Measurements from ENCODE around the gene GAL3ST3. TPM values are rescaled to one million over a fixed set of nuclear protein-coding genes. Genes with fewer than 3 reads are reported as not detected.
"Not testable (repeated sequence)": the region's sequence is repeated elsewhere in the genome, so short reads cannot be mapped to it uniquely, and the experiment has no call there.

The GAL3ST3 gene
- total RNA-seq = not detected in 2 replicates

GRCh38 chr11:66048547-66049323 is at the start of gene GAL3ST3:
GAL3ST3 (minus strand) TSS chr11:66049161; CDS start chr11:66045415, 3,746 bp downstream.
- intact Hi-C loops (cut with micrococcal nuclease) = no loop called here
- H3K4me3 Mint-ChIP-seq = no peak within 1 kb of the TSS
- no peak for DNase-seq
- H3K27me3 Mint-ChIP-seq = peaks cover 7% of the 10 kb centered on the region
- H3K36me3 Mint-ChIP-seq (ENCODE audit: low read depth) = peaks cover 11% of the 10 kb centered on the region
- peaks cover 27% of the 10 kb centered on the region for H3K4me1 Mint-ChIP-seq
- H3K9me3 Mint-ChIP-seq = no peaks in the 10 kb centered on the region
- H3K27ac Mint-ChIP-seq = no peak within 1 kb of the TSS

DNA sequence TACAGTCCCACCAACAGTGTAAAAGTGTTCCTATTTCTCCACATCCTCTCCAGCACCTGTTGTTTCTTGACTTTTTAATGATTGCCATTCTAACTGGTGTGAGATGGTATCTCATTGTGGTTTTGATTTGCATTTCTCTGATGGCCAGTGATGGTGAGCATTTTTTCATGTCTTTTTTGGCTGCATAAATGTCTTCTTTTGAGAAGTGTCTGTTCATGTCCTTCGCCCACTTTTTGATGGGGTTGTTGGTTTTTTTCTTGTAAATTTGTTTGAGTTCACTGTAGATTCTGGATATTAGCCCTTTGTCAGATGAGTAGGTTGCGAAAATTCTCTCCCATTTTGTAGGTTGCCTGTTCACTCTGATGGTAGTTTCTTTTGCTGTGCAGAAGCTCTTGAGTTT is 43.2 kb upstream of the GAL3ST3 start:
- H3K4me3 Mint-ChIP-seq; DNase-seq; intact Hi-C loops (cut with micrococcal nuclease); H3K9me3 Mint-ChIP-seq; H3K27me3 Mint-ChIP-seq; H3K4me1 Mint-ChIP-seq; H3K27ac Mint-ChIP-seq: not testable (repeated sequence)
- H3K36me3 Mint-ChIP-seq (ENCODE audit: low read depth) = peaks cover 19% of the 10 kb centered on the region

GRCh38 chr11:66090288-66090687 is 41.3 kb upstream of the GAL3ST3 start:
- Mint-ChIP-seq H3K4me3 (no peak overlapping the region), H3K27ac (no peak overlapping the region), H3K9me3 (no peaks in the 10 kb centered on the region), H3K36me3 (ENCODE audit: low read depth) (peaks cover 19% of the 10 kb centered on the region), H3K27me3 (no peaks in the 10 kb centered on the region), H3K4me1 (peaks cover 8% of the 10 kb centered on the region)
- DNase-seq = no peak
- intact Hi-C loops (cut with micrococcal nuclease) = no loop called here

DNA sequence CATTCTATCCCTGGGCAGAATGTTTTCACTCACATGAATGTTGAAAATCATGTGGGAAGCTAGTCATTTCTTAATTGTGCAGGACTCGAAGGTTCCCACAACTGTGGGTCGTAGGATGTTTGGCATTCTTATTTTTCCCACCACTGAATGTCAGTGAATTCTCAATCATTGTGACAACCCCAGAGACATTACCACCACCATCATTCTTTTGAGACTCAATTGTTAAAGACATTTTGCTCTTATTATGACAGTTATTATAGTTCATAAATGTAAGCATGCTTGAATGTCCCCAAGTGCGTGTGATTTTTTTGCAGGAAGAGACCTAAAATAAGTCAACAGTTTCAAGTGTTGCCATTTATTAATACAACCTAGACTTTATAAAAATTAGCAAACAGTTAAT is 40.1 kb upstream of the GAL3ST3 start:
- no peak for DNase-seq
- H3K27ac Mint-ChIP-seq = no peak overlapping the region
- peaks cover 15% of the 10 kb centered on the region for H3K4me1 Mint-ChIP-seq
- no peaks in the 10 kb centered on the region for H3K9me3 Mint-ChIP-seq
- H3K4me3 Mint-ChIP-seq = no peak overlapping the region
- intact Hi-C loops (cut with micrococcal nuclease) = no loop called here
- H3K36me3 Mint-ChIP-seq (ENCODE audit: low read depth) = peaks cover 19% of the 10 kb centered on the region
- H3K27me3 Mint-ChIP-seq = no peaks in the 10 kb centered on the region

DNA sequence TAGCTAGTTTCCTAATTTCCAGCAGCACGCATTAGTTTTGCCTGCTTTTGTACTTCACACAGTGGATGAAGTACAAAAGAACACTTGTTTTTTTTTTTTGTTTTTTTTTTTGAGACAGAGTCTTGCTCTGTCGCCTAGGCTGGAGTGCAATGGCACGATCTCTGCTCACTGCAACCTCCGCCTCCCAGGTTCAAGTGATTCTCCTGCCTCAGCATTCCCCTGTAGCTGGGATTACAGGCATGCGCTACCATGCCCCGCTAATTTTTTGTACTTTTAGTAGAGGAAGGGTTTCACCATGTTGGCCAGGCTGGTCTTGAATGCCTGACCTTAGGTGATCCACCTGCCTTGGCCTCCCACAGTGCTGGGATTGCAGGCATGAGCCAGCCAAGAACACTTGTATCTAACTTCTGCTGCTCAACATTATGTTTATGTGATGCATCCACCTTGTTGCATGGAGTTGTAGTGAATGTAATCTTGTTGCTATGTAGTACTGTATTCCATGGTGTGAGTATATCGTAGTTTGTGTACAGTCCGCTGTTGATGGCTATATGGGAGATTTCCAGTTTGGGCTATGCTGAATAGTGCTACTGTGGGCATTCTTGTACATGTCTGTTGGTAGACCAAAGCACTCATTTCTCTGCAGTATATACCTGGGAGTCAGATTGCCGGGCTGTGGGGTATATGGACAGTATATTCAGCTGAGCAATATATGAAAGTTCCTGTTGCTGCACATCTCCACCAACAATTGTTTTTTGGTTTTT is 38.4 kb upstream of the GAL3ST3 start:
- intact Hi-C loops (cut with micrococcal nuclease) = no loop called here
- H3K9me3 Mint-ChIP-seq = no peaks in the 10 kb centered on the region
- H3K27me3 Mint-ChIP-seq = no peaks in the 10 kb centered on the region
- DNase-seq = no peak
- no peak overlapping the region for H3K27ac Mint-ChIP-seq
- H3K4me1 Mint-ChIP-seq = peaks cover 26% of the 10 kb centered on the region
- no peak overlapping the region for H3K4me3 Mint-ChIP-seq
- H3K36me3 Mint-ChIP-seq (ENCODE audit: low read depth) = peaks cover 15% of the 10 kb centered on the region

DNA sequence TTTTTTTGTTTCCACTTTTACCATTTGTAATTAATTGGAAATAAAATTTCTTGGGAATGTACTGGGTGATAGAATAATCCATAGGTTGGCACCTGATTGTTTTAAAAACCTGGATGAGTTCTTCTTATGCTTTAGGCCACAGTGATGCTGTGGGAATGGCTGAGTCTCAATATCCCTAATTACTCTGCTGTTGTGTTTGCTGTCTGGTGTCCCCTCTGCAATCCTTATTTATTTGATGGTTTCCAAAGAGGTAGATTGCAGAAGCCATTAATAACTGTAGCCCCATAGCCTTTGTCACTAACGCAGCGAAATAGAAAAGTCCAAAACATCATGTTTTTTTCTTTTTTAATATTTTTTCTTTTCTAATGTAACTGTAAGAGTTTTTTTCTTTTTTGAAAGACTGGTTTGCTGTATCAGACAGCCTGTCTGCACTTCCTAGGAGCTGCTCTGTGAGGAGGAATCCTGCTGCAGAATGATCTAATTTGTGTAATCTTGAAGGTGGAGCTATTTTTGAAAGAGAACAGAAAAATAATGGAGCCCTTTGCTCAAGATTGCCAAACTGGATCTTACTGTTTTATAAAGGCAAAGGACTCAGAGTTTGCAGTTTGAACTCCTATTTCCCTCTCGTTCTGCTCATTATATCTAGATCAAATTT is 36.0 kb upstream of the GAL3ST3 start:
- H3K27ac Mint-ChIP-seq = no peak overlapping the region
- H3K4me3 Mint-ChIP-seq = no peak overlapping the region
- no peaks in the 10 kb centered on the region for H3K9me3 Mint-ChIP-seq
- DNase-seq = no peak
- peaks cover 48% of the 10 kb centered on the region for H3K4me1 Mint-ChIP-seq
- peaks cover 13% of the 10 kb centered on the region for H3K36me3 Mint-ChIP-seq (ENCODE audit: low read depth)
- intact Hi-C loops (cut with micrococcal nuclease) = no loop called here
- no peaks in the 10 kb centered on the region for H3K27me3 Mint-ChIP-seq

GRCh38 chr11:66083767-66084166 is 34.8 kb upstream of the GAL3ST3 start:
- no peak for DNase-seq
- H3K4me1 Mint-ChIP-seq = peaks cover 59% of the 10 kb centered on the region
- H3K36me3 Mint-ChIP-seq (ENCODE audit: low read depth) = peaks cover 16% of the 10 kb centered on the region
- no peak overlapping the region for H3K27ac Mint-ChIP-seq
- no peaks in the 10 kb centered on the region for H3K27me3 Mint-ChIP-seq
- intact Hi-C loops (cut with micrococcal nuclease) = no loop called here
- no peak overlapping the region for H3K4me3 Mint-ChIP-seq
- H3K9me3 Mint-ChIP-seq = no peaks in the 10 kb centered on the region

DNA sequence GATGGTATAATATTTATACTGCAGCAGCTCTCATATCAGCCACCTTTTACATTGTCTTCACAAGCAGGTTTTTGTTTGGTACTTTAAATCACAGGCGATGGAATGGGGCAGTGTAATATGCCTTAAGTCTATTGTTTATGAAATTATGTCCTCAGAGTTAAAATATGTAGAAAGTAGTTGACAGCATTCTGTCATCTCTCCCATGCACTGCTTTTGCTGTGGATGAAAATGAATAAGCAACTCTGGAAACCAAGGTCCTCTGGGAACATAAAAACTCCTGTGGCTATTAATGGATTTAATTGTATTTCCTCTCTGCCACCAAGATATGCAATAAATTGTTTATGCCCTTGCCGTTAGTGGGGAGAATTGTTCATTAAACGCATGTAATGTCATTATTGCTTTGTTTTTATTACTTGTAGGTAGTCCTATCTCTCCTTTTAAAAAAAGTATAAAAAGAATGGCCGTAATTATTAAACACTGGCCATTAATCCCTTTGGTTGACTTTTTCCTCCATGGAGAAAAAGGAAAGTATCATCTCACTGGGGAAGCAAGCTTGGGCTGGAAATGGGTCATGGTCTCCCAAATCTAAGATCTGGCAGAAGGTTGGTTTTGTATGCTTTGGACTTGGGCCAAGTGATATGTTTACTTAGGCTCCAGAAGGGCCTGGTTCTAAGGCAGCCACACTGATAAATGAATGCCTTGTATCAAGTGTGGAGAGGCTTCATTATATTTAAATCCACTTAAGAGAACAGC is 34.2 kb upstream of the GAL3ST3 start:
- Mint-ChIP-seq H3K36me3 (ENCODE audit: low read depth) (peaks cover 21% of the 10 kb centered on the region), H3K4me3 (no peak overlapping the region), H3K27ac (no peak overlapping the region), H3K27me3 (no peaks in the 10 kb centered on the region), H3K4me1 (peaks cover 65% of the 10 kb centered on the region), H3K9me3 (no peaks in the 10 kb centered on the region)
- intact Hi-C loops (cut with micrococcal nuclease) = no loop called here
- DNase-seq = peak; percentile 45

DNA sequence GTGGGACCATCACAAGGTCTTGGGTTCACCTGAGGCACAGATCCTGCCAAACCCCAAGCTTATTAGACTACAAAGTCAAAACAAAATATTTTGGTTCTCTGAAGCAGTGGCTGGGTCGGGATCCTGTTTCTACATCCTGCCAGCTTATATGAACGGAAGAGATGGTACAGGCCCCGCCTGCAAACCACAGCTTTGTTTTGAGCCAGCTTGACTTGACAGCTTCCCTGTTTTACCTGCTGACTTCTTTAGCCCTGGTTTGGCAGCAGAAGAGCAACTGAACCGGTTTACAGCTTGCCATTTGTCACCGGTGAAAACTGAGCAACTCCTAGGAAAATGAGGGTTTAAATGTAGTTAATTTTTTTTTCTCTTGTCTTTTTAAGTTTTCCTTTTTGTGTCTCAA is 32.5 kb upstream of the GAL3ST3 start:
- peaks cover 62% of the 10 kb centered on the region for H3K4me1 Mint-ChIP-seq
- intact Hi-C loops (cut with micrococcal nuclease) = loop anchor here (2.0 kb wide), 2 partner anchors 19 to 31 kb away; no protein-coding TSS in a partner anchor
- peak overlapping the region; percentile 83 for H3K4me3 Mint-ChIP-seq
- DNase-seq = peak; percentile 92
- H3K27me3 Mint-ChIP-seq = no peaks in the 10 kb centered on the region
- H3K36me3 Mint-ChIP-seq (ENCODE audit: low read depth) = peaks cover 25% of the 10 kb centered on the region
- peak overlapping the region; percentile 89 for H3K27ac Mint-ChIP-seq
- H3K9me3 Mint-ChIP-seq = no peaks in the 10 kb centered on the region

DNA sequence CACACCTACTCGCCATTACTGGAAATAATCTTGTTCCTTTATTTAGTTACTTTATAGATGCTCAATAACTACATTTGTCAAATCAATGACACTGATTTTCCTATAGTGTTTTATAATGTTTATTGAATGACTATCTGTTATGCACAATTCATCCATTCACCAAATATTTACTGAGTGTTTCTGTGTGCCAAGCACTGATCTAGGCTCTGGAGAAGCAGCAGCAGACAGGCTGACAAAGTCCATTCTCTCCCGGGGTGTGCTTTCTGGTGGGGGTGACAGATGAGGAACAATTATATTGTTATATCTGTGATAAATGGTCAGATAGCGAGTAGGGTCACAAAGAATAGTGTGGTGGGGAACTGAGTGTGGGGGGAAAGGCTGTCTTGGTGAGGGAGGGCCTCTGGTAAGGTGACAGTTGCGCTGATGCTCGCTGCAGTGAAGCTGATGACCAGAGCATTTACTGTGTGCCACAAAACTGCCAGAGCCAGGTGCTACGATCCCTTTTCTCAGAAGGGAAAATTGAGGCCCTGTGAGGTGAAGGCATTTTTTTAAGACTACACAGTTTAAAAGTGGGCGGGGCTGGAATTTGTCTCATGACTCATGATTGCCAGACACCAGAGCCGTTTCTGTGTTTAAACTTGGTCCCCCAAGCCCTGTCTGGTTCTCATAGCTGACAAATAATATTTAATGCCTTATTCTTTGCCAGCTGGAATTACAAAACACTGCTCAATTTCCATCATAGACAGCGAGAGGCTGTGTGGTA is 31.3 kb upstream of the GAL3ST3 start:
- intact Hi-C loops (cut with micrococcal nuclease) = loop anchor here (1.0 to 2.0 kb wide), 3 partner anchors 9 to 33 kb away; no protein-coding TSS in a partner anchor
- Mint-ChIP-seq H3K9me3 (no peaks in the 10 kb centered on the region), H3K27ac (peak overlapping the region; percentile 73), H3K4me1 (peaks cover 64% of the 10 kb centered on the region), H3K27me3 (no peaks in the 10 kb centered on the region), H3K36me3 (ENCODE audit: low read depth) (peaks cover 31% of the 10 kb centered on the region), H3K4me3 (peak overlapping the region; percentile 83)
- DNase-seq = peak; percentile 84

DNA sequence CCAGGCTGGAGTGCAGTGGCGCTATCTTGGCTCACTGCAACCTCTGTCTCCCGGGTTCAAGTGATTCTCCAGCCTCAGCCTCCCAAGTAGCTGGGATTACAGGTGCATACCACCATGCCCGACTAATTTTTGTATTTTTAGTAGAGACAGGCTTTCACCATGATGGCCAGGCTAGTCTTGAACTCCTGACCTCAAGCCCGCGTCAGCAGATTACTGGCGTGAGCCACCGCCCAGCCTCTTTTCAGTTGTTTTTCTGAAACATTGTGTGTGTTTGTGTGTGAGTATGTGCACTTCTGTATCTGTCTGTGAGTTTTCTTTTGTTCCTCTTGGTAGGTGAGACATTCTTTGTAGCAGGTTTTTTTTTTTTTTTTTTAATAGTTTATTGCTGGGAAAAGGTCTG is 30.0 kb upstream of the GAL3ST3 start:
- intact Hi-C loops (cut with micrococcal nuclease); H3K9me3 Mint-ChIP-seq; H3K4me3 Mint-ChIP-seq; H3K27me3 Mint-ChIP-seq: not testable (repeated sequence)
- peaks cover 41% of the 10 kb centered on the region for H3K36me3 Mint-ChIP-seq (ENCODE audit: low read depth)
- H3K27ac Mint-ChIP-seq = peak overlapping the region; percentile 27
- H3K4me1 Mint-ChIP-seq = peaks cover 60% of the 10 kb centered on the region
- DNase-seq = peak; percentile 58

GRCh38 chr11:66077927-66078326 is 29.0 kb upstream of the GAL3ST3 start:
- no peak overlapping the region for H3K4me3 Mint-ChIP-seq
- intact Hi-C loops (cut with micrococcal nuclease) = no loop called here
- H3K9me3 Mint-ChIP-seq = no peaks in the 10 kb centered on the region
- peak; percentile 22 for DNase-seq
- no peaks in the 10 kb centered on the region for H3K27me3 Mint-ChIP-seq
- peaks cover 49% of the 10 kb centered on the region for H3K36me3 Mint-ChIP-seq (ENCODE audit: low read depth)
- no peak overlapping the region for H3K27ac Mint-ChIP-seq
- H3K4me1 Mint-ChIP-seq = peaks cover 56% of the 10 kb centered on the region

DNA sequence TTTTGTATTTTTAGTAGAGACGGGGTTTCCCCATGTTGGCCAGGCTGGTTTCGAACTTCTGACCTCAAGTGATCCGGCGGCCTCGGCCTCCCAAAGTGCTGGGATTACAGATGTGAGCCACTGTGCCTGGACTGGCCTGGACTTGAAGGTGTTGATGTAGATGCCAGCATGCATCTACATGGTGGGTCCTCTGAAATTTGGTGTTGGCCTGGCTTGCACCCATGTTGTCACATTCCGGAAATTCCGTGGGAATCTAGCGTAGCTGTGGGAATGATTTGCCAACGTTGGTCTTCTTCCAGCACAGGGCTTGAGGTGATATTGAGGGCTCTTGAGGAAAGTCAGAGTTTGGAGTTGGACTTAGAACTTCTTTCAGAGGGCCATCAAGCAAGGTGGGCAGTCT is 27.6 kb upstream of the GAL3ST3 start:
- DNase-seq = no peak
- Mint-ChIP-seq H3K9me3 (no peaks in the 10 kb centered on the region), H3K27ac (no peak overlapping the region), H3K4me1 (peaks cover 60% of the 10 kb centered on the region), H3K36me3 (ENCODE audit: low read depth) (peaks cover 61% of the 10 kb centered on the region), H3K27me3 (no peaks in the 10 kb centered on the region), H3K4me3 (no peak overlapping the region)
- intact Hi-C loops (cut with micrococcal nuclease) = no loop called here

All from activated CD4-positive, alpha-beta T cell treated with anti-CD3 and anti-CD28 coated beads, Interleukin-2, amount 10 ng/mL, durations not matched to agents 24 days and 14 days (primary cell).